AG09319 (cell line): ENCODE data around the gene AKR1C4.

Source experiments
- DNase-seq: peaks from one replicate; pipeline ENCODE4 v3.0.0-alpha.2; 2010; ENCODE audit warnings: low read depth; ENCODE audit errors: extremely low read depth
- TF ChIP-seq, protein P1 (sequence below): IDR thresholded peaks from 2 replicates; pipeline ENCODE4 v1.5.1; 2011; ENCODE audit warnings: low read depth, mild to moderate bottlenecking, inconsistent platforms, low read length, moderate library complexity

The AKR1C4 gene

DNA sequence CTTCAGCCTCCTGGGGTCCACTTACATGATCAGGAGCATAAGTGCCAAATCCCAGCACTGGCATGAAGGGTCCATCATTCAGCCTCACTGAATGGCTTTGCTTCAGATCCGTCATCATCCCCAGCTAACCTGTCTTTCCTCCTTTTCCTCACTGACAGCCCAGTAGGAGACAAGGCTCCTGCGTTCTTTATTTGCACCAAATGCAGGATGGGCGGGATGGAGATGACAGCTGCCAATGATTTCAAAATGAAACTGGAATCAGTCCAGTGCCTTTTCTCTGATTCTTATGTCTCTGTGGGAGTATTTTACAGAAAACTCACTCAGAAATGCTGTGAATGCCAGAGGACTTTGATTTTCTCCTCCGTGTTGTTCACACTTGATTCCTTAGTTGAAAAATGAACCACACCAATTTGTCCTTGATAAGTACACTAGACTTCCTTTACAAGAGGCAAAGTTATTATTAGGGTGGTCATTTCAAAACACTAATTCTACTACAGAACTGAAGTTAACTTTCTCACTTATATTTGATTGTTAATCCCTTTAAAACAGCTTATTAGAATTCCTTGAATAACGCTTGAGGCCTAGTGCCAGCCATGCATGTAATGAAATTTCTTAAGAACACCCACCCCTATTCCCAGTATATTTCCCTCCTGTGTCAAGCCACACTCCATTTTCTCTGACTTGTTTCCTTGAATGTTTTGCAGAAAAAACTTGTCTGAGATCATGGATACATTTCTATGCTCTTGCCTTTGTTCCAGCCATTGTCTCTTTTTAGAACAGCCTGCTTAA, 11.5 kb upstream of the AKR1C4 start, which contains the start of gene AKR1C8:
Gene AKR1C8, minus strand, starts transcription at position 164 of the 789 bp plus-strand sequence. Its CDS starts 46 bp downstream, at position 118.
- TF ChIP-seq, protein P1, sequence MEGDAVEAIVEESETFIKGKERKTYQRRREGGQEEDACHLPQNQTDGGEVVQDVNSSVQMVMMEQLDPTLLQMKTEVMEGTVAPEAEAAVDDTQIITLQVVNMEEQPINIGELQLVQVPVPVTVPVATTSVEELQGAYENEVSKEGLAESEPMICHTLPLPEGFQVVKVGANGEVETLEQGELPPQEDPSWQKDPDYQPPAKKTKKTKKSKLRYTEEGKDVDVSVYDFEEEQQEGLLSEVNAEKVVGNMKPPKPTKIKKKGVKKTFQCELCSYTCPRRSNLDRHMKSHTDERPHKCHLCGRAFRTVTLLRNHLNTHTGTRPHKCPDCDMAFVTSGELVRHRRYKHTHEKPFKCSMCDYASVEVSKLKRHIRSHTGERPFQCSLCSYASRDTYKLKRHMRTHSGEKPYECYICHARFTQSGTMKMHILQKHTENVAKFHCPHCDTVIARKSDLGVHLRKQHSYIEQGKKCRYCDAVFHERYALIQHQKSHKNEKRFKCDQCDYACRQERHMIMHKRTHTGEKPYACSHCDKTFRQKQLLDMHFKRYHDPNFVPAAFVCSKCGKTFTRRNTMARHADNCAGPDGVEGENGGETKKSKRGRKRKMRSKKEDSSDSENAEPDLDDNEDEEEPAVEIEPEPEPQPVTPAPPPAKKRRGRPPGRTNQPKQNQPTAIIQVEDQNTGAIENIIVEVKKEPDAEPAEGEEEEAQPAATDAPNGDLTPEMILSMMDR, result no peak
- no peak for DNase-seq

GRCh38 chr10:5187867-5188266, 8.8 kb upstream of the AKR1C4 start:
- TF ChIP-seq, protein P1, result no peak

DNA sequence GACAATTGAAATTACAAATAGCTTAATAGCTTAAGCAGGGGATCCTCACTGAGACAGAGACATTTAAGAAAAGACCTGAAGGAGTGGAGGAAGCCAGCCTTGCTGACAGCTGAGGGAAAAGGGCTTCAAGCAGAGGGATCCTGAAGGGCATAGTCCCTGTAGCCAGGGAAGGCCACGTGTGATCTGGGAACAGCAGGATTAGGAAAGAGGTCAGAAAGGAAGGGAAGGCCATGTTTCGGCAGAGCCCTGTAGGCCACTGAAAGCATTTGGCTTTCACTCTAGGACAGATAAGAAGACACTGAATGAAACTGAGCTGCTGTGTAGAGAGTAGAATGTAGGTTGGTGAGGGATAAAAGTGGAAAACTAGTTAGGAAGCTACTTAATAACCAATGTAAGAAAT, 8.3 kb upstream of the AKR1C4 start:
- TF ChIP-seq, protein P1, result no peak
- no peak for DNase-seq

More at GRCh38 chr10:5187867-5188266, 8.8 kb upstream of the AKR1C4 start:
- DNase-seq, result no peak

DNA sequence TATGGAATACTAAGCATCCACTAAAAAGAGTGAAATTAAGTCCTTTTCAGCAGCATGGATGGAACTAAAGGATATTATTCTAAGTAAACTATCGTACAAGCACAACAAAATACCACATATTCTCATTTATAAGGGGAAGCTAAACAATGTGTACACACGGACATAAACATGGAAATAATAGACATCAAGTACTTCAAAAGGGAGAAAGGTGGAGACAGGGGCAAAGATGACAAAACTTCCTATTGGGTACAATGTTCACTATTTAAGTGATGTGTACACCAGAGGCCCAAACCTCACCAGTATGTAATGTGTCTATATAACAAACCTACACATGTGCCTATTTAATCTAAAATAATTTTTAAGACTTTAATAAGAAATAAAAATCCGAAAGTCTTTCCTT, 2.2 kb upstream of the AKR1C4 start:
- DNase-seq, result no peak
- TF ChIP-seq, protein P1, result no peak

DNA sequence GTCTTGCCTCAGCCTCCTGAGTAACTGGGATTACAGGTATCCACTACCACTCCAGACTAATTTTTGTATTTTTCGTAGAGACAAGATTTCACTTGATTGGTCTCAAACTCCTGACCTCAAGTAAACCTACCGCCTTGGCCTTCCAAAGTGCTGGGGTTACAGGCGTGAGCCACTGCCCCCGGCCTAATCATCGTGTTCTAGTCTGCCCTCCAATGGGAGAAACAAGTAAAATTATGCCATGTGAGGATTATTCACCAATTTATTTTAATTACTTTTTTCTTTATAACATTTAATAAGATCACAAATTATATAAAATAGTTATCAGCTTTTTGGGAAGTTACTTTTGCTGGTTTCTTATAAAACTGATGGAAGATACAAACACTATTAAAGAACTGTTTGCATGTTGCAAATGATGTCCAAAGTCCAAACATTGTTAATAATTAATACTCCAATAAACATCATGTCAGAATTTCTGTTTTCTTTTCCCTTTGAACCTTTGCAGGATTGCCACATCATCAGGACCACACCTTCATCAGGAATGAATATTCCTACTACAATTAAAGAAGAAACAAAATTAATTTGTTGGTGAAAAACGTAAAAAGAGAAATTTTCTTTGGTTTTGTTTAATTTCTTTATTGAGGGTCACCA, 786 bp upstream of the AKR1C4 start:
- TF ChIP-seq, protein P1, result no peak
- no peak for DNase-seq

GRCh38 chr10:5198386-5198785, 1.7 kb downstream of the AKR1C4 start:
- no peak for DNase-seq
- TF ChIP-seq, protein P1, result no peak

DNA sequence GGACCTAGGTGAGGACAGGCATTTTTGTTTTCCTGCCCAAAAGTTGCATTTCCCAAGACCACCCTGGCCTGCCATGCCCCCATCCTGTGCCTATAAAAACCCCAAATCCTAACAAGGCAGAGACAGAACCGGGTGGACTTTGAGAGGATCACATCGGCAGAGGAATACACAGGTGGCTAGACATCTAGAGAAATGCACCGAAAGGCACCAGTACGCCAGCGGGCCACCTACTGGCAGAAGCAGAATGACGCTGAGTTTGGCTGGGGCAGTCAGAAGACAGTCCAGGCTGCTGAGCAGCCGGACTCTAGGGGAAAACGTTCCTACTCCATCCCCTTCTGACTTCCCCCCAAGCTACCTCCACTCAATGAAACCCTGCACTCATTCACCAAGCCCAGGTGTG, 2.8 kb downstream of the AKR1C4 start:
- DNase-seq, result no peak

More for the DNA sequence above, 2.8 kb downstream of the AKR1C4 start:
- TF ChIP-seq, protein P1, result no peak
